GM12878 (cell line): ENCODE results near the gene GCK. TPM values are rescaled to one million over a fixed set of nuclear protein-coding genes. Genes with fewer than 3 reads are reported as not detected.
A peak's percentile ranks its signal among the peaks of the same experiment; 100 is the strongest.

ENCODE experiments used
- ATAC-seq: fragments of 200-7000 bp; cut with Tn5 transposase; 3 replicates; pipeline ENCODE4 v1.9.1; 2020; ENCODE audit warnings: mild to moderate bottlenecking, moderate library complexity
- BruUV-seq: library from RNA; stranded (reverse); fragments of 400-500 nt; replicated peaks from 2 replicates; lab custom pipeline; 2021; lab: Mats Ljungman, UMichigan
- CTCF ChIA-PET: fragments of 300-600 bp; sonication (Branson Sonifier 250); formaldehyde crosslinking; extraction: SDS; loops from one replicate; lab custom pipeline; 2021; ENCODE audit warnings: inconsistent platforms; lab: Yijun Ruan, JAX
- POLR2A ChIA-PET: fragments of 350-600 bp; formaldehyde crosslinking; extraction: SDS; loops from one replicate; lab custom pipeline; 2021; ENCODE audit warnings: inconsistent platforms; lab: Charles Lee
- RAD21 ChIA-PET: fragments of 300-600 bp; sonication (Branson Sonifier 250); formaldehyde crosslinking; loops from one replicate; lab custom pipeline; 2023; ENCODE audit warnings: antibody characterized with exemption; ENCODE audit not compliant: unreplicated experiment; lab: Charles Lee
- SMC1A ChIA-PET: fragments of 300-600 bp; sonication (Branson Sonifier 250); formaldehyde crosslinking; loops from one replicate; lab custom pipeline; 2023; ENCODE audit not compliant: unreplicated experiment, uncharacterized antibody; lab: Charles Lee
- DNase-seq: peaks from one replicate; pipeline ENCODE4 v3.0.0-alpha.2; 2011; ENCODE audit warnings: low read depth, low spot score
- FAIRE-seq: peaks from 3 replicates; lab custom pipeline; 2011; peaks lifted over from hg19 to GRCh38; lab: Jason Lieb, UNC
- H2AFZ ChIP-seq: 2 replicates; pipeline ENCODE4 v1.6.0; 2011; ENCODE audit warnings: low read depth, low read length, control low read depth; ENCODE audit not compliant: control insufficient read depth
- H3K27ac ChIP-seq: 2 replicates; pipeline ENCODE4 v1.5.1; 2011; ENCODE audit warnings: control low read depth; ENCODE audit not compliant: control insufficient read depth, insufficient read depth
- H3K27me3 ChIP-seq, 2 experiments: replicated peaks in 1 of 2; 2 replicates each; pipeline versions ENCODE4 v1.6.0 to v1.6.1; 2011; ENCODE audit warnings: low read length in 1 of 2; ENCODE audit not compliant: control insufficient read depth in 2 of 2, insufficient read depth in 2 of 2
- H3K36me3 ChIP-seq, 2 experiments: 2 replicates each; pipeline ENCODE4 v1.5.1; 2011; ENCODE audit warnings: low read length in 1 of 2; ENCODE audit not compliant: control insufficient read depth in 2 of 2, insufficient read depth in 2 of 2
- H3K4me1 ChIP-seq: 2 replicates; pipeline ENCODE4 v1.6.1; 2011; ENCODE audit warnings: mild to moderate bottlenecking, low read length, moderate library complexity, mixed read lengths; ENCODE audit not compliant: control insufficient read depth, insufficient read depth
- H3K4me2 ChIP-seq: 2 replicates; pipeline ENCODE4 v1.6.0; 2011; ENCODE audit warnings: control low read depth; ENCODE audit not compliant: control insufficient read depth, insufficient read depth
- H3K4me3 ChIP-seq: fragments of 200-600 bp; sonication (generic); 2 replicates; pipeline ENCODE4 v1.5.1; 2016
- H3K79me2 ChIP-seq: 2 replicates; pipeline ENCODE4 v1.6.0; 2011; ENCODE audit warnings: low read length; ENCODE audit not compliant: control insufficient read depth, insufficient read depth
- H3K9ac ChIP-seq: 2 replicates; pipeline ENCODE4 v1.8.0; 2011; ENCODE audit warnings: low read length, control low read depth, mixed read lengths; ENCODE audit not compliant: control insufficient read depth, insufficient read depth
- H3K9me3 ChIP-seq: replicated peaks from 3 replicates; pipeline ENCODE4 v1.5.1; 2011; ENCODE audit warnings: mild to moderate bottlenecking, low read length; ENCODE audit not compliant: control insufficient read depth, insufficient read depth
- H4K20me1 ChIP-seq: 2 replicates; pipeline ENCODE4 v1.6.0; 2011; ENCODE audit not compliant: control insufficient read depth, insufficient read depth
- EZH2 ChIP-seq: IDR thresholded peaks from 2 replicates; pipeline ENCODE4 v1.6.1; 2012; ENCODE audit warnings: low read depth, mild to moderate bottlenecking, control low read depth, inconsistent platforms, low read length, borderline replicate concordance; ENCODE audit not compliant: control insufficient read depth
- NFIC ChIP-seq: IDR thresholded peaks from 2 replicates; pipeline ENCODE4 v1.6.1; 2012; ENCODE audit warnings: low read depth, mild to moderate bottlenecking, inconsistent platforms, low read length, moderate library complexity
- SPI1 ChIP-seq: IDR thresholded peaks from 2 replicates; pipeline ENCODE4 v1.6.1; 2011; ENCODE audit warnings: low read depth, mild to moderate bottlenecking, low read length, moderate library complexity, borderline replicate concordance; ENCODE audit not compliant: insufficient read depth
- ZNF274 ChIP-seq: IDR thresholded peaks from one replicate; pipeline ENCODE4 v1.8.0; 2011; ENCODE audit not compliant: insufficient read length, insufficient read depth
- WGBS: methylation state at CpG from one replicate; pipeline ENCODE4 v1.1.6; 2016; ENCODE audit warnings: low lambda C conversion rate; ENCODE audit not compliant: insufficient replicate concordance, insufficient coverage; ENCODE audit errors: missing lambda C conversion rate; 5-methylcytosine and 5-hydroxymethylcytosine counted together
- in situ Hi-C: fragments of 300-500 bp; cut with MboI; formaldehyde crosslinking; loops from 9 replicates; pipeline ENCODE4 v1.14.3; 2018; ENCODE audit warnings: mixed read lengths
- intact Hi-C: fragments of 100-400 bp; cut with micrococcal nuclease; formaldehyde crosslinking; loops from one replicate; pipeline ENCODE4 v1.14.2; 2022; ENCODE audit not compliant: unreplicated experiment
- polyA plus RNA-seq, 11 experiments: library from polyadenylated mRNA; depleted of rRNA in 4 of 11; unstranded in 6 of 11; stranded (reverse) in 5 of 11; fragments of >200 nt; fragmentation: Nextera tagmentation in 4 of 11; fragmentation: Illumina TruSeq in 1 of 11; extraction: Ambion mirVana in 4 of 11; extraction: Trizol in 1 of 11; gene quantifications; 1 replicate in 1 of 11; 2 replicates in 10 of 11; pipeline versions ENCODE4 v1.2.1 to v1.2.3, GENCODE V29; 2011 to 2016; ENCODE audit warnings: inconsistent platforms in 2 of 11, missing spikeins in 2 of 11, low read depth in 1 of 11
- total RNA-seq, 4 experiments: library from RNA; depleted of rRNA in 3 of 4; stranded (reverse); fragments of >200 nt in 3 of 4; fragmentation: Illumina TruSeq in 1 of 4; extraction: Trizol in 1 of 4; gene quantifications; 2 replicates each; pipeline versions ENCODE4 v1.2.1 to v1.2.3, GENCODE V29; 2013 to 2021

GCK gene
- total and polyA plus RNA-seq, 10 of the 15 experiments (the other 5 are each of a cell fraction or from before 2014, with no cell fraction given) = 0.06 to 0.16 TPM; not detected in 8

DNA sequence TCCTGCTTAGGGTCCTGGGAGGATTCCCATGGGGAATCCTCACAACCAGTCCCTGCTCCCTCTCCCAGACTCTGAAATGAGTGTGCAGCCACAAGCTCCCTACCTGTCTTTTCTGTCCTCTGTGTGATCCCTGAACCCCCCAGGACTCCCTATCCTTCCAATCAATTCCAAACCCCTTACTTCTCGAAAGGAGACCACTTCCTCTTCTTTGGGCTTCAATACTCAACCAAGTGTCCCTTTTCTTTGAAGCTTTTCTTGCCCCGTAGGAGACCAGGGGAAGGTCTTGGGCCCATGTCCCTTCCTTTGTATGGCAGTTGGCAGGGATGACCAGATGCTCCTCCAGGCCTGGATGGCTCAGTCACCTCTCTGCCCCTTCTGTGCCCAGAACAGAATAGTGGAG lies 83.4 kb downstream of the GCK start:
- no TSS peak for BruUV-seq
- CTCF ChIA-PET = interaction anchor here (1.0 kb wide), 1 partner anchor 17 kb away, joined by 3 read pairs; no protein-coding TSS in a partner anchor
- intact Hi-C loops (no loop called here), in situ Hi-C loops (no loop called here)
- Histone ChIP-seq H3K4me2 (no peak overlapping the region), H3K27me3 (peaks cover 11 to 15% of the 10 kb centered on the region in 2 experiments), H4K20me1 (no peaks in the 10 kb centered on the region), H3K27ac (no peak overlapping the region), H3K4me1 (no peaks in the 10 kb centered on the region), H3K36me3 (no peaks in the 10 kb centered on the region), H2AFZ (no peak overlapping the region), H3K9me3 (no peaks in the 10 kb centered on the region), H3K9ac (no peak overlapping the region), H3K4me3 (no peak overlapping the region), H3K79me2 (no peaks in the 10 kb centered on the region)
- SMC1A ChIA-PET = no interaction called here
- TF ChIP-seq NFIC = no peak
- peak; percentile 36; the same call in 1 of the 2 replicates for TF ChIP-seq SPI1
- WGBS = 0% methylated on average over 2 of the region's 2 CpGs
- DNase-seq (no peak), FAIRE-seq (no peak), ATAC-seq (no peak)
- POLR2A ChIA-PET = interaction anchor here (1.0 kb wide), 1 partner anchor 25 kb away, joined by 5 read pairs; no protein-coding TSS in a partner anchor
- RAD21 ChIA-PET = no interaction called here

DNA sequence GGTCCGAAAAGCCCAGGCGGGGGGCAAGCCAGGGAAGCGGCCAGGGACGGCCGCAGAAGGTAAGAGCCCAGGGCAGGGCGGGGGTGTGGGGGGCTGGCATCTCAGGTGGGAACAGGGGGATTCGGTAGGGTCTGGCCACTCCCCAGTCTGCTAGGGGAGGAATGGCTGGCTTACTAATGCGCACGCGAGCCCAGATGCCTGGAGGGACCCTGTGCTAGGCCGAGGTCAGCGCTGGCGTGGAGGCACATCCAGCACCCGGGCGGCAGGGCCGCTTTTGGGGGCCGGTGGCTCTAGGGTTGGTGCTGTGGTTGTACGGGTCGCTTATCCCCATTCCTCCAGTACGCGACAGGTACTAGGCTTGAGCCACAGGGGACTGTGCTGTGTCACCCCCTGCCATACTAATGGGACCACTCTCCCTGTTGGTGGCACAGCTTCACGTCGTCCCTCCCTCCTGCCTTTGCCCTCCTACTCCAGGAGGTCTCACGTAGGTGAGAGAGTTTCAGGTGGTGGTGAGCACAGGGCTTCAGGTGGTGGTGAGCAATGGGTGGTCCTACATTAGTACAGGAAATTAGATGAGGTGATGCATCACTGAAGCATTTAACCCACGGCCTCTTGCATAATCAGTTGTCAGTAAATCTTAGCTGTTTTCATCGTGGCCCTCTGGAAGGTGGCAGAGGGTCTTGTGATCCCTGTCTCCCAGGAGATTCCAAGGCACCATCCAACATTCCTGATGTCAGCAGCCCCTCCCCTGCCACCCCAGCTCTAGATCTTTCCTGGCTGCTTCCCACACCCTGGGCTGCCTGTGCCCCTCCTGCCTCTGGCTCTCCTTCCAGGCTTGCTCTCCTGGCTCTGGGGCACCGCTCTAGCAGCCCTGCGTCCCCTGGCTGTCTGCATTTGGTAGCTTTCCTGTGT lies 84.1 kb downstream of the GCK start:
- Histone ChIP-seq H3K4me3 (no peak overlapping the region), H3K27ac (no peak overlapping the region), H3K4me2 (no peak overlapping the region), H3K36me3 (no peaks in the 10 kb centered on the region), H3K9ac (no peak overlapping the region), H3K79me2 (no peaks in the 10 kb centered on the region), H4K20me1 (no peaks in the 10 kb centered on the region), H3K4me1 (no peaks in the 10 kb centered on the region), H2AFZ (no peak overlapping the region)
- in situ Hi-C loops (no loop called here), intact Hi-C loops (no loop called here)
- ChIA-PET RAD21 (interaction anchor here (0.6 kb wide), 1 partner anchor 89 kb away, joined by 3 read pairs; no protein-coding TSS in a partner anchor), POLR2A (no interaction called here), CTCF (interaction anchor here (1.0 kb wide), 1 partner anchor 17 kb away, joined by 3 read pairs; no protein-coding TSS in a partner anchor)
- 17% methylated on average over 22 of the region's 28 CpGs for whole genome bisulfite sequencing
- DNase-seq (no peak), FAIRE-seq (no peak)
- no TSS peak for BruUV-seq
- no peak for TF ChIP-seq ZNF274
- 0 out of 2 replicates have a peak, but pooled peaks have one; percentile 40 for TF ChIP-seq EZH2
- TF ChIP-seq, all 136 proteins: peak for 1
- peak; percentile 7; the same call in 2 of the 3 replicates for ATAC-seq
- Histone ChIP-seq H3K27me3 (peaks cover 11 to 15% of the 10 kb centered on the region in 2 experiments), H3K9me3 (no peaks in the 10 kb centered on the region)
- SMC1A ChIA-PET = no interaction called here
